Upper lobe of left lung (tissue), 6 donors: Measurements from ENCODE around the gene PDLIM1. TPM values are rescaled to one million over a fixed set of nuclear protein-coding genes. Genes with fewer than 3 reads are reported as not detected.
"Not testable (repeated sequence)": the region's sequence is repeated elsewhere in the genome, so short reads cannot be mapped to it uniquely, and the experiment has no call there.

Experiments used
- ATAC-seq, 2 donors: fragments of 200-7000 bp; cut with Tn5 transposase; one replicate each; pipeline ENCODE4 v1.9.1; 2022; ENCODE audit warnings: mild to moderate bottlenecking in 2 of 2, moderate library complexity in 2 of 2; ENCODE audit not compliant: low FRiP score in 2 of 2
- DNase-seq, 2 donors: peaks; one replicate each; pipeline ENCODE4 v3.0.0-alpha.2; 2019 to 2020
- H3K27ac ChIP-seq, 4 donors: fragments of 200-600 bp; sonication (generic); one replicate each; pipeline ENCODE4 v1.5.1; 2016 to 2019
- H3K27me3 ChIP-seq, 4 donors: fragments of 200-600 bp; sonication (generic); one replicate each; pipeline ENCODE4 v1.5.1; 2017 to 2019
- H3K36me3 ChIP-seq, 4 donors: fragments of 200-600 bp; sonication (generic); one replicate each; pipeline ENCODE4 v1.5.1; 2016 to 2019
- H3K4me1 ChIP-seq, 4 donors: fragments of 200-600 bp; sonication (generic); one replicate each; pipeline ENCODE4 v1.5.1; 2018 to 2019
- H3K4me3 ChIP-seq, 4 donors: fragments of 200-600 bp; sonication (generic); one replicate each; pipeline ENCODE4 v1.5.1; 2017 to 2019; ENCODE audit warnings: mild to moderate bottlenecking in 2 of 4, moderate library complexity in 1 of 4
- H3K9me3 ChIP-seq, 4 donors: fragments of 200-600 bp; sonication (generic); one replicate each; pipeline ENCODE4 v1.5.1; 2018 to 2019
- EP300 ChIP-seq, 4 donors: sonication (generic); formaldehyde crosslinking; IDR thresholded peaks; one replicate each; pipeline ENCODE4 v1.5.1; 2017; ENCODE audit warnings: antibody characterized with exemption in 4 of 4, control low read depth in 2 of 4
- POLR2A ChIP-seq, 4 donors: fragments of 450-650 bp; IDR thresholded peaks; one replicate each; pipeline ENCODE4 v1.5.1; 2016 to 2017; ENCODE audit warnings: antibody characterized with exemption in 4 of 4, mild to moderate bottlenecking in 2 of 4
- POLR2AphosphoS5 ChIP-seq, 2 donors: sonication (generic); formaldehyde crosslinking; IDR thresholded peaks; one replicate each; pipeline ENCODE4 v1.5.1; 2017; ENCODE audit warnings: antibody characterized with exemption in 2 of 2
- WGBS, 2 donors: methylation state at CpG; one replicate each; pipeline ENCODE4 v1.1.5; 2017 to 2018; 5-methylcytosine and 5-hydroxymethylcytosine counted together
- total RNA-seq, 6 donors: library from RNA; depleted of rRNA in 4 of 6; stranded (reverse); fragments of >200 nt in 4 of 6; gene quantifications; one replicate each; pipeline versions ENCODE4 v1.1.0 to v1.2.1, GENCODE V29; 2016 to 2021
- TF ChIP-seq, protein P1 (sequence below), 6 experiments: fragments of 450-650 bp in 4 of 6; fragments of 200-600 bp in 2 of 6; sonication (generic) in 2 of 6; IDR thresholded peaks; one replicate each; pipeline ENCODE4 v1.5.1; 2016 to 2019; ENCODE audit warnings: antibody characterized with exemption in 6 of 6
- donor health status: DM: no; HTN: no; CAD: no; lungs with moderate emphysema.
- donor health status: DM: no; HTN: yes; CAD: no; lungs with severe emphysema.

Gene PDLIM1
- total RNA-seq, 6 donors from 2014 or later: 78.6 to 239 (median 178) TPM

DNA sequence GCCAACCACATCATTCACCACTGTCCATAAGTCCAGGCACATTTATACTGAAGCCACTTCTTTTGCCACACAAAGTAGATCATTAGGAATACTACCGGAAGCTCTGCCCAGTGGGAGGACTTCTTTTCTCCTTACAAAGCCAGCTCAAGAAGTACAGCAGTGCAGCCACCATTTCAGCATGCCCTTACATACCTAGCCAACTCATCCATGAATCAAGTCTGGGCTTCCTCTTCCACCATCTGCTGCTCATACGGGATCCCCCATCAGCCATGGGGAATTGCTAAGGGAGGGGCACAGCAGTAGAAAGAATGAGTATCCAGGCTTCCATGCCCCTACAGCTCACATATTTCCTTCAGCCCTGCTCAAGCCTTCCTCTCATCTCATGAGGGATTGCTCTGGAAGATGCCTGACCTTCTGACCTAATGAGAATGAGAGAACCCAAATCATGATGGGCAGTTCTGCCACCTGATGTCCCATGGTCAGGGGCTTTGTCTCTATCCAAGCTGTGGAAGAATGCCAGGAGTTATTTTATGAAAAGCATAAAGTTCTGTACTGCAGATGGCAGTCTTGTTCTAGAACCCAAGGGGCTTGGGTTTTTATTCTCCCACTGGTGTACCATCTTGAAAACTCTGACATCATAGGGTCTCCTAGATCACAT, 57.3 kb downstream of the PDLIM1 start:
- peaks cover 0 to 80% (median 38%) of the 10 kb centered on the region in 4 donors for H3K36me3 ChIP-seq
- H3K27ac ChIP-seq: no peak overlapping the region
- no peak overlapping the region for H3K4me3 ChIP-seq
- H3K4me1 ChIP-seq: peaks cover 0 to 19% (median 10%) of the 10 kb centered on the region in 4 donors
- WGBS, 2 donors: 80 to 96% methylated on average over 2 of the region's 2 CpGs
- H3K9me3 ChIP-seq: no peaks in the 10 kb centered on the region
- TF ChIP-seq, protein P1, sequence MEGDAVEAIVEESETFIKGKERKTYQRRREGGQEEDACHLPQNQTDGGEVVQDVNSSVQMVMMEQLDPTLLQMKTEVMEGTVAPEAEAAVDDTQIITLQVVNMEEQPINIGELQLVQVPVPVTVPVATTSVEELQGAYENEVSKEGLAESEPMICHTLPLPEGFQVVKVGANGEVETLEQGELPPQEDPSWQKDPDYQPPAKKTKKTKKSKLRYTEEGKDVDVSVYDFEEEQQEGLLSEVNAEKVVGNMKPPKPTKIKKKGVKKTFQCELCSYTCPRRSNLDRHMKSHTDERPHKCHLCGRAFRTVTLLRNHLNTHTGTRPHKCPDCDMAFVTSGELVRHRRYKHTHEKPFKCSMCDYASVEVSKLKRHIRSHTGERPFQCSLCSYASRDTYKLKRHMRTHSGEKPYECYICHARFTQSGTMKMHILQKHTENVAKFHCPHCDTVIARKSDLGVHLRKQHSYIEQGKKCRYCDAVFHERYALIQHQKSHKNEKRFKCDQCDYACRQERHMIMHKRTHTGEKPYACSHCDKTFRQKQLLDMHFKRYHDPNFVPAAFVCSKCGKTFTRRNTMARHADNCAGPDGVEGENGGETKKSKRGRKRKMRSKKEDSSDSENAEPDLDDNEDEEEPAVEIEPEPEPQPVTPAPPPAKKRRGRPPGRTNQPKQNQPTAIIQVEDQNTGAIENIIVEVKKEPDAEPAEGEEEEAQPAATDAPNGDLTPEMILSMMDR (IDR thresholded peaks at IDR 0.05): no peak
- no peak for TF ChIP-seq POLR2AphosphoS5 (IDR thresholded peaks at IDR 0.05)
- TF ChIP-seq EP300 (IDR thresholded peaks at IDR 0.05): no peak
- no peak for TF ChIP-seq POLR2A (IDR thresholded peaks at IDR 0.05)
- ATAC-seq (no peak), DNase-seq (no peak)
- no peaks in the 10 kb centered on the region for H3K27me3 ChIP-seq

DNA sequence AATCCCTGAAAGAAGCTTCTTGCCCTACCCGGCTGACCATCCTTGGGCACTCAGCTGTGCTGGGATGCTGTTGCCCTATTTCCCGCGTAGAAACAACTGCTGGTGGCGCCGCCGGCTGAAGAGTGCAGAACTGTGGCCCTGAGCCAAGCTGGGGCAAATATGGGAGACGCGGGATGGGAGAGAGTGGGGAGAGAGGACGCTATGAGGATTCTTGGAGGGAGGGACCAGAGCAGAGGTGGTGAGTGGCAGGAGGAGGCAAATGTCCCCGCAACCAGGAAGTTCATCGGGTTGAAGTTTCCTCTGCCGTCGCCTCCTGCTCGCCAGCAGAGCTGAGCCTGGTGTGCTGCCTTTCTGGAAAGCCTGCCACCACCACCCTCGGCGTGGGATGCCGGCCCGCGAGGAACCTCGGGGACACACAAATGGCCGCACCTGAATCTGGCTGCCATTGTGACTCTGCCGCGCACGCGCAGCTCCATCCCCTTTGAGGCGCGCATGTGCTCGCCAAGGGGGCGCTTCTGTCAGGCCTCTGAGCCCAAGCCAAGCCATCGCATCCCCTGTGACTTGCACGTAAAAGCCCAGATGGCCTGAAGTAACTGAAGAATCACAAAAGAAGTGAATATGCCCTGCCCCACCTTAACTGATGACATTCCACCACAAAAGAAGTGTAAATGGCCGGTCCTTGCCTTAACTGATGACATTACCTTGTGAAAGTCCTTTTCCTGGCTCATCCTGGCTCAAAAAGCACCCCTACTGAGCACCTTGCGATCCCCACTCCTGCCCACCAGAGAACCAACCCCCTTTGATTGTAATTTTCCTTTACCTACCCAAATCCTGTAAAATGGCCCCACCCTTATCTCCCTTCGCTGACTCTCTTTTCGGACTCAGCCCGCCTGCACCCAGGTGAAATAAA, 59.9 kb downstream of the PDLIM1 start:
- not testable (repeated sequence) for H3K9me3 ChIP-seq, H3K27me3 ChIP-seq
- DNase-seq (peak; percentile 40 to 88), ATAC-seq (peak; percentile 54 to 57)
- H3K4me3 ChIP-seq: peak overlapping the region in 3 of 4 donors; percentile 34 to 42 (median 41)
- H3K27ac ChIP-seq: peak overlapping the region in 2 of 4 donors; percentile 48 to 49
- H3K36me3 ChIP-seq: peaks cover 0 to 57% (median 17%) of the 10 kb centered on the region in 4 donors
- peaks cover 0 to 19% (median 9%) of the 10 kb centered on the region in 4 donors for H3K4me1 ChIP-seq
- WGBS, 2 donors: 23 to 73% methylated on average over 20 to 36 of the region's 36 CpGs

DNA sequence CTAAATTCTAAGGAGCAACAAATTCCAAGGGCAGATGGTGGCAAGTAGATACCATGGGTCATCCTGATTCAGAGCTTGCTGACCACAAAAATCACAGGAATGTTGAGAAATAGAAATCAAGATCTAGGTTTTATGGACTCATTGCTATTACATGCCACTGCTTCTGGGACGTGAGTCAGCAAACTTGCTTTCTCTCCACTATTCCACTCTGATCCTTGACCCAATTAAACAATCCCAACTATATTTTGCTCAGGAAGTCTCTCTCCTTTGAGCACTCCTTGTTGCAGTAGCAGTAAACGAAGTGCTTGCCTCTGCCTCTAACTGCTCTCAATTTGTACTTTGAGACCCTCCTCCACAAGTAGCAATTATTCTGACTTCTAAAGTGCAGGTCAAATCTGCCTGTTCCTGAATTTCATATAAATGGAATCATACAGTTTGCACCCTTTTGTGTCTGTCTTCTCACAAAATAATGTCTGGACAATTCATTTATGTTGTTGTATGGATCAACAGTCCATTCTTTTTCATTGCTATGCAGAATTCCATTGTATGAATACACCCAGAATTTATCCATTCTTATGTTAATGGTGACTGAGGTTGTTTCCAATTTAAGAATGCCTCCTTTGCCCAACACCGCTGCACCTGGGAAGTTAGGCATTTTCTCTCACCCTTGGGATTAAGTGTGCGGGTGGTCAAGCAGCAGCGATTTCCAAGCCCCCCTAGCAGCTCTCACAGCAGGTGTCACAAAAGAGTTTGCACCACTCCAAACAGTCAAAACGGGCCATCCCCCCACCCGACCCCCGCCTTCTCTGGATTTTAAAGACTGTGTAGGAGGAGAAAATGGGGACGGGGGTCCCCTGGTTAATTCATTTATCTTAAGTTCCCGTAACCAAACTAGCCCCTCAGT, 60.8 kb downstream of the PDLIM1 start:
- DNase-seq (no peak), ATAC-seq (peak; percentile 47 to 82)
- Histone ChIP-seq H3K27me3 (no peaks in the 10 kb centered on the region), H3K36me3 (peaks cover 0 to 54% (median 15%) of the 10 kb centered on the region in 4 donors), H3K4me1 (peaks cover 0 to 12% (median 7%) of the 10 kb centered on the region in 4 donors), H3K27ac (peak overlapping the region in 1 of 4 donors; percentile 49), H3K4me3 (peak overlapping the region in 3 of 4 donors; percentile 34 to 42 (median 41)), H3K9me3 (no peaks in the 10 kb centered on the region)
- TF ChIP-seq POLR2A (IDR thresholded peaks at IDR 0.05) (no peak), EP300 (IDR thresholded peaks at IDR 0.05) (no peak), POLR2AphosphoS5 (IDR thresholded peaks at IDR 0.05) (peak in 1 of 2 donors; percentile 22)
- TF ChIP-seq, protein P1 (IDR thresholded peaks at IDR 0.05): no peak
- 55 to 70% methylated on average over 7 to 10 of the region's 10 CpGs for WGBS, 2 donors

DNA sequence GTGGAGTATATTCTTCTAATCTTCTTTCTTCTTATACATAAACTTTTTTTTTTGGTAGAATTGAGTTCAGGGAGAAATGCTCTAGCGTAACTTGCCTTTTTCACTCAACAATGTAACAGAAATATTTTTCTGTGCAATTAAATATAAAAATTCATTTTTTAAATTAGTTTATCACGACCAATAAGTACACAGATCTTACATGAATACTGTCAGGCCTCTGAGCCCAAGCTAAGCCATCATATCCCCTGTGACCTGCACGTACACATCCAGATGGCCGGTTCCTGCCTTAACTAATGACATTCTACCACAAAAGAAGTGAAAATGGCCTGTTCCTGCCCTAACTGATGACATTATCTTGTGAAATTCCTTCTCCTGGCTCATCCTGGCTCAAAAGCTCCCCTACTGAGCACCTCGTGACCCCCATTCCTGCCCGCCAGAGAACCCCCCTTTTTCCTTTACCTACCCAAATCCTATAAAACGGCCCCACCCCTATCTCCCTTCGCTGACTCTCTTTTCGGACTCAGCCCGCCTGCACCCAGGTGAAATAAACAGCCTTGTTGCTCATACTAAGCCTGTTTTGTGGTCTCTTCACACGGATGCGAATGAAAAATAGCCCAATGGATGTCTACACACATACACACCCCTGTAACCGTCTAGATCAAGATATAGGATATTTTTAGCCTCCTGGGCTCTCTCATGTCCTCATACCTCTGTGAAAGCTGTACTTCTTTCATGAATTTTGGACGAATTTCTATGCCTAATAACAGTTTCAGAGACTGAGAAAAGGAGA, 61.7 kb downstream of the PDLIM1 start:
- peak overlapping the region in 1 of 4 donors; percentile 23 for H3K27ac ChIP-seq
- H3K4me1 ChIP-seq: peaks cover 0 to 12% (median 7%) of the 10 kb centered on the region in 4 donors
- peaks cover 0 to 46% (median 10%) of the 10 kb centered on the region in 4 donors for H3K36me3 ChIP-seq
- not testable (repeated sequence) for H3K27me3 ChIP-seq, H3K9me3 ChIP-seq, DNase-seq, H3K4me3 ChIP-seq, ATAC-seq
- WGBS, 2 donors: 87 to 89% methylated on average over 14 of the region's 14 CpGs

DNA sequence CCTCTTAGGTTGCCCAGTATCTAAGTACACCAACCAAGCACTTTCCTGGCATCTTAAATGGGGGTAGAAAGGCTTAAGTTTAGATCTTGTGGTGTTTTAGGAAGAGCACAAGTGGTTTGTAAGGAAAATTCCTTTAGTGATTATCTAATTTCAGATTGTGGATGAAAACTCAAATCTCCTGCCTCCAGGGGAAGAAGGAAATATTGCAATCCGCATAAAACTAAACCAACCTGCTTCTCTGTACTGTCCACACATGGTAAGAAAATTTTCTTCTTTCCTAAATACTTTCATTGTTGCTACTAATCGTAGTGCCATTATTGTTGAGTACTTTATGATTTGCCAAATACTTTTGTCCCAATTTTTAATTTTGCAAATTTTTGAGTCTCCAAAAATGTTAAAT, 65.7 kb downstream of the PDLIM1 start:
- TF ChIP-seq POLR2A (IDR thresholded peaks at IDR 0.05): no peak
- TF ChIP-seq, protein P1 (IDR thresholded peaks at IDR 0.05): no peak
- no peak for TF ChIP-seq EP300 (IDR thresholded peaks at IDR 0.05)
- peaks cover 0 to 3% (median 2%) of the 10 kb centered on the region in 4 donors for H3K4me1 ChIP-seq
- H3K9me3 ChIP-seq: no peaks in the 10 kb centered on the region
- peaks cover 0 to 12% (median 0%) of the 10 kb centered on the region in 4 donors for H3K36me3 ChIP-seq
- no peaks in the 10 kb centered on the region for H3K27me3 ChIP-seq
- 48 to 86% methylated on average over 2 of the region's 2 CpGs for WGBS, 2 donors
- ATAC-seq (no peak), DNase-seq (no peak)
- H3K27ac ChIP-seq: no peak overlapping the region
- H3K4me3 ChIP-seq: no peak overlapping the region
